ENCODE measurements around the gene PACRG. TPM values are rescaled to one million over a fixed set of nuclear protein-coding genes. Genes with fewer than 3 reads are reported as not detected.

Gene PACRG
- total and polyA plus RNA-seq, 2 of the 13 experiments (the other 11 are each of a cell fraction or from before 2014, with no cell fraction given), result 0.13 TPM; not detected in 1

DNA sequence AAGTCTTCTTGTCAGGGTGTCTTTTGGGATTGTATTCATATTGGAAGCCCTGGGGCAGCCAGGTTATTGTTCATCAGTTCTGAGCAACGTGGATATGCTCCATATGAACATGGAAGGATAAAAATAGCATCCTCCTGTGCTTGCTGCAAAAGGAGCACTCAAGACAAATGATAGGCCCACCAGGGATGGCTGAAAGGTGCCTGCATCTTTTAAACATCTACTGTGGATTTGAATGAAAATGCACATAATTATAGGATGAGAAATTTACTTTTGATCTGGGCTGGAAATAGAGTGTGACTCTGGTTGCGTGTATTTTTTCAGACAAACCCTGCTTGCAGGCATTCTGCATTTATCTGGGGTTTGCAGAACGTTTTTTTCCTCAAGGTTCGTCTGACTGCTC lies 299.1 kb downstream of the PACRG start:
- H3K27ac ChIP-seq (ENCODE audit: extremely low read length, insufficient read depth, low read length), result no peak overlapping the region
- TF ChIP-seq CHD4 (IDR thresholded peaks at IDR 0.05; ENCODE audit: borderline replicate concordance, low read length) (no peak), RBM22 (optimal IDR thresholded peaks at IDR 0.05; ENCODE audit: low read length) (no peak), ZBTB40 (IDR thresholded peaks at IDR 0.05) (no peak), ZBTB40 (CRISPR knock-in tag; IDR thresholded peaks at IDR 0.05) (no peak), XRCC5 (optimal IDR thresholded peaks at IDR 0.05; ENCODE audit: low read length) (no peak), ZNF777 (CRISPR knock-in tag; IDR thresholded peaks at IDR 0.05) (no peak), ZNF160 (CRISPR knock-in tag; IDR thresholded peaks at IDR 0.05) (no peak), FOXA1 (IDR thresholded peaks at IDR 0.05) (no peak), FOXA1 (CRISPR knock-in tag; IDR thresholded peaks at IDR 0.05) (no peak), PITX1 (CRISPR knock-in tag; IDR thresholded peaks at IDR 0.05) (no peak), BHLHE40 (IDR thresholded peaks at IDR 0.05; ENCODE audit: low read length) (no peak), ZNF569 (CRISPR knock-in tag; IDR thresholded peaks at IDR 0.05; ENCODE audit: borderline replicate concordance) (no peak), ZFP1 (CRISPR knock-in tag; IDR thresholded peaks at IDR 0.05) (no peak)
- TF ChIP-seq, protein P1, sequence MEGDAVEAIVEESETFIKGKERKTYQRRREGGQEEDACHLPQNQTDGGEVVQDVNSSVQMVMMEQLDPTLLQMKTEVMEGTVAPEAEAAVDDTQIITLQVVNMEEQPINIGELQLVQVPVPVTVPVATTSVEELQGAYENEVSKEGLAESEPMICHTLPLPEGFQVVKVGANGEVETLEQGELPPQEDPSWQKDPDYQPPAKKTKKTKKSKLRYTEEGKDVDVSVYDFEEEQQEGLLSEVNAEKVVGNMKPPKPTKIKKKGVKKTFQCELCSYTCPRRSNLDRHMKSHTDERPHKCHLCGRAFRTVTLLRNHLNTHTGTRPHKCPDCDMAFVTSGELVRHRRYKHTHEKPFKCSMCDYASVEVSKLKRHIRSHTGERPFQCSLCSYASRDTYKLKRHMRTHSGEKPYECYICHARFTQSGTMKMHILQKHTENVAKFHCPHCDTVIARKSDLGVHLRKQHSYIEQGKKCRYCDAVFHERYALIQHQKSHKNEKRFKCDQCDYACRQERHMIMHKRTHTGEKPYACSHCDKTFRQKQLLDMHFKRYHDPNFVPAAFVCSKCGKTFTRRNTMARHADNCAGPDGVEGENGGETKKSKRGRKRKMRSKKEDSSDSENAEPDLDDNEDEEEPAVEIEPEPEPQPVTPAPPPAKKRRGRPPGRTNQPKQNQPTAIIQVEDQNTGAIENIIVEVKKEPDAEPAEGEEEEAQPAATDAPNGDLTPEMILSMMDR (CRISPR knock-in tag; IDR thresholded peaks at IDR 0.05), result no peak
- TF ChIP-seq, protein P2, sequence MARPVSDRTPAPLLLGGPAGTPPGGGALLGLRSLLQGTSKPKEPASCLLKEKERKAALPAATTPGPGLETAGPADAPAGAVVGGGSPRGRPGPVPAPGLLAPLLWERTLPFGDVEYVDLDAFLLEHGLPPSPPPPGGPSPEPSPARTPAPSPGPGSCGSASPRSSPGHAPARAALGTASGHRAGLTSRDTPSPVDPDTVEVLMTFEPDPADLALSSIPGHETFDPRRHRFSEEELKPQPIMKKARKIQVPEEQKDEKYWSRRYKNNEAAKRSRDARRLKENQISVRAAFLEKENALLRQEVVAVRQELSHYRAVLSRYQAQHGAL (CRISPR knock-in tag; IDR thresholded peaks at IDR 0.05; ENCODE audit: not compliant biosample characterization), result no peak

More for the DNA sequence above, 299.1 kb downstream of the PACRG start:
- Histone ChIP-seq H3K4me3 (replicated peaks in 1 of 3; ENCODE audit: insufficient read depth in 1 of 3, low read depth in 2 of 3, low read length in 3 of 3) (no peak overlapping the region), H3K9ac (ENCODE audit: insufficient read depth, low read depth, low read length) (no peak overlapping the region), H3K4me1 (ENCODE audit: insufficient read depth, low read length) (no peaks in the 10 kb centered on the region), H3K79me2 (ENCODE audit: insufficient read depth, low read length) (no peaks in the 10 kb centered on the region), H3K9me3 (ENCODE audit: low read length) (peaks cover 53% of the 10 kb centered on the region), H3K36me3 (replicated peaks in 1 of 2; ENCODE audit: control insufficient read depth in 1 of 2, insufficient read depth in 2 of 2, low read length in 2 of 2) (no peaks in the 10 kb centered on the region), H2AFZ (ENCODE audit: low read length) (no peak overlapping the region), H4K20me1 (ENCODE audit: insufficient read depth, low read length) (no peaks in the 10 kb centered on the region), H3K4me2 (ENCODE audit: low read depth, low read length) (no peak overlapping the region), H3K27me3 (ENCODE audit: control insufficient read depth in 1 of 2, insufficient read depth in 2 of 2, low read length in 2 of 2) (no peaks in the 10 kb centered on the region)
- FAIRE-seq (no peak), ATAC-seq (no peak), DNase-seq (ENCODE audit: low spot score) (no peak)
- WGBS (ENCODE audit: low lambda C conversion rate), result 5% methylated on average over 4 of the region's 4 CpGs
- POLR2A ChIA-PET, result no interaction called here
- intact Hi-C loops (cut with micrococcal nuclease; ENCODE audit: unreplicated experiment) (no loop called here), in situ Hi-C loops (cut with HindIII; ENCODE audit: extremely low pct_ligation_motif_present, low pct_unique_long_range_greater_than_20kb) (no loop called here)
- CTCF ChIA-PET (ENCODE audit: low intra/inter-chr PET ratio, low total read pairs), result no interaction called here
- no TSS peak for BruUV-seq (replicated peaks)
